Thyroid gland (tissue), 4 donors: Measurements from ENCODE around the gene BTRC. TPM values are rescaled to one million over a fixed set of nuclear protein-coding genes. Genes with fewer than 3 reads are reported as not detected.
A peak's percentile ranks its signal among the peaks of the same experiment; 100 is the strongest.

Experiments used
- DNase-seq, 2 donors: peaks; one replicate each; pipeline ENCODE4 v3.0.0-alpha.2; 2019
- H3K27ac ChIP-seq, 3 donors: fragments of 200-600 bp; sonication (generic); 1 replicate in 2 of 3; 2 replicates in 1 of 3; pipeline ENCODE4 v1.5.1; 2016 to 2019; ENCODE audit warnings: mild to moderate bottlenecking in 1 of 3, moderate library complexity in 1 of 3
- H3K27me3 ChIP-seq: fragments of 200-600 bp; sonication (generic); one replicate; pipeline ENCODE4 v1.5.1; 2019
- H3K36me3 ChIP-seq, 2 donors: fragments of 200-600 bp; sonication (generic); one replicate each; pipeline ENCODE4 v1.5.1; 2016 to 2019
- H3K4me1 ChIP-seq, 2 donors: fragments of 200-600 bp; sonication (generic); one replicate each; pipeline ENCODE4 v1.5.1; 2017 to 2019
- H3K4me3 ChIP-seq, 3 donors: fragments of 200-600 bp; sonication (generic); replicated peaks in 1 of 3; 1 replicate in 2 of 3; 2 replicates in 1 of 3; pipeline ENCODE4 v1.5.1; 2016; ENCODE audit warnings: mild to moderate bottlenecking in 1 of 3
- H3K9me3 ChIP-seq: fragments of 200-600 bp; sonication (generic); one replicate; pipeline ENCODE4 v1.5.1; 2017
- POLR2A ChIP-seq, 2 donors: fragments of 450-650 bp; IDR thresholded peaks; one replicate each; pipeline ENCODE4 v1.6.1; 2017; ENCODE audit warnings: antibody characterized with exemption in 2 of 2, mild to moderate bottlenecking in 2 of 2, moderate library complexity in 1 of 2
- WGBS, 2 donors: methylation state at CpG; one replicate each; pipeline ENCODE4 v1.1.5; 2017; 5-methylcytosine and 5-hydroxymethylcytosine counted together
- intact Hi-C: fragments of 100-400 bp; cut with DNase I; formaldehyde crosslinking; loops from one replicate; pipeline ENCODE4 v1.15.1; 2023
- total RNA-seq, 4 donors: library from RNA; depleted of rRNA; stranded (reverse); fragments of >200 nt; gene quantifications; one replicate each; pipeline ENCODE4 v1.2.3, GENCODE V29; 2016
- TF ChIP-seq, protein P1 (sequence below), 6 experiments: fragments of 200-600 bp in 3 of 6; fragments of 450-650 bp in 3 of 6; sonication (generic) in 3 of 6; IDR thresholded peaks; one replicate each; pipeline ENCODE4 v1.5.1; 2016 to 2019; ENCODE audit warnings: antibody characterized with exemption in 6 of 6, mild to moderate bottlenecking in 2 of 6, inconsistent platforms in 1 of 6, moderate library complexity in 1 of 6

The BTRC gene
- total RNA-seq, 4 donors from 2014 or later = 14.5 to 70.4 (median 22.7) TPM

DNA sequence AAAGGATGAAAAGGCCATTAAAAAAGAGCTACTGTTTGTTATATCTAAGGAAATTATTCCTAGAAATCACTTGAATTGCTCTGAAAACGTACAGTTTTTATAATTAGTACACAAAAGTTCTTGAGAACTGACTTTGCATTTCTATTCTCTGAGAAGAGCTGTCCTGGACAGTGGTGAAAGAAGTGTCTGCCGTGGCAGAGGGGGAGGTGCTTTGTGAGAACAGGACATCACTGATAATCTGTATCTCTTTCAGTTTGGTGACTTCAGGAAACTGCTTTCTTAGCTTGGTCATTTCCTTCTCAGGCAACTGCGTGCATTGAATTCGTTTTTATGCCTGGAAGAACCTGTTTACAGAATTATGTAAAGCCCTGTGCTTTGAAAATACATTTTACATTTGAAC is 182.0 kb downstream of the BTRC start:
- no peaks in the 10 kb centered on the region for H3K4me1 ChIP-seq
- no peak overlapping the region for H3K4me3 ChIP-seq
- no peak for DNase-seq
- TF ChIP-seq, protein P1, sequence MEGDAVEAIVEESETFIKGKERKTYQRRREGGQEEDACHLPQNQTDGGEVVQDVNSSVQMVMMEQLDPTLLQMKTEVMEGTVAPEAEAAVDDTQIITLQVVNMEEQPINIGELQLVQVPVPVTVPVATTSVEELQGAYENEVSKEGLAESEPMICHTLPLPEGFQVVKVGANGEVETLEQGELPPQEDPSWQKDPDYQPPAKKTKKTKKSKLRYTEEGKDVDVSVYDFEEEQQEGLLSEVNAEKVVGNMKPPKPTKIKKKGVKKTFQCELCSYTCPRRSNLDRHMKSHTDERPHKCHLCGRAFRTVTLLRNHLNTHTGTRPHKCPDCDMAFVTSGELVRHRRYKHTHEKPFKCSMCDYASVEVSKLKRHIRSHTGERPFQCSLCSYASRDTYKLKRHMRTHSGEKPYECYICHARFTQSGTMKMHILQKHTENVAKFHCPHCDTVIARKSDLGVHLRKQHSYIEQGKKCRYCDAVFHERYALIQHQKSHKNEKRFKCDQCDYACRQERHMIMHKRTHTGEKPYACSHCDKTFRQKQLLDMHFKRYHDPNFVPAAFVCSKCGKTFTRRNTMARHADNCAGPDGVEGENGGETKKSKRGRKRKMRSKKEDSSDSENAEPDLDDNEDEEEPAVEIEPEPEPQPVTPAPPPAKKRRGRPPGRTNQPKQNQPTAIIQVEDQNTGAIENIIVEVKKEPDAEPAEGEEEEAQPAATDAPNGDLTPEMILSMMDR (IDR thresholded peaks at IDR 0.05) = no peak
- no peak for TF ChIP-seq POLR2A (IDR thresholded peaks at IDR 0.05)
- no peaks in the 10 kb centered on the region for H3K9me3 ChIP-seq
- intact Hi-C loops = no loop called here
- no peaks in the 10 kb centered on the region for H3K27me3 ChIP-seq
- peaks cover 11 to 14% of the 10 kb centered on the region in 2 donors for H3K36me3 ChIP-seq
- WGBS, 2 donors = 77 to 82% methylated on average over 4 of the region's 4 CpGs
- H3K27ac ChIP-seq = no peak overlapping the region

DNA sequence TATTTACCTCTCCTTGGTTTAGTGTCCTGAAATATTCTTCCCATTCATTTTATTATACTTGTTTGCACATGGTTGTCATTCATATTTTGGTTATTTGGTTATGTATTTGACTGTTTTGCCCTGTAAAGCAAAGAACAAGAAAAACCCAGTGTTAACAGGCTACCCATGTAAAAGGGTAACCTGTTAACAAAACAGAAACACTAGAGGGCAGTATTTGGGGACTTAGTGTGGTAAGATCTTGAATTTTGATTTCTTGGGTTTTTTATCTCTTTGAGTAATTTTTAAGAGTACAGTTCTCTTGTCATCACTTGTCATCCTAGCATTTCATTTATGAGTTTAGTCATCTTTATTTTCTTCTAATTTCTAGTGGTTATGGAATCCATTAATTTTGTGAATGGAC is 182.8 kb downstream of the BTRC start:
- no peaks in the 10 kb centered on the region for H3K27me3 ChIP-seq
- no peaks in the 10 kb centered on the region for H3K4me1 ChIP-seq
- H3K27ac ChIP-seq = no peak overlapping the region
- intact Hi-C loops = no loop called here
- DNase-seq = no peak
- TF ChIP-seq POLR2A (IDR thresholded peaks at IDR 0.05) = no peak
- TF ChIP-seq, protein P1 (IDR thresholded peaks at IDR 0.05) = peak in 2 of 6 experiments; percentile 10 to 41
- no peaks in the 10 kb centered on the region for H3K9me3 ChIP-seq
- no peak overlapping the region for H3K4me3 ChIP-seq
- H3K36me3 ChIP-seq = peaks cover 11 to 14% of the 10 kb centered on the region in 2 donors

DNA sequence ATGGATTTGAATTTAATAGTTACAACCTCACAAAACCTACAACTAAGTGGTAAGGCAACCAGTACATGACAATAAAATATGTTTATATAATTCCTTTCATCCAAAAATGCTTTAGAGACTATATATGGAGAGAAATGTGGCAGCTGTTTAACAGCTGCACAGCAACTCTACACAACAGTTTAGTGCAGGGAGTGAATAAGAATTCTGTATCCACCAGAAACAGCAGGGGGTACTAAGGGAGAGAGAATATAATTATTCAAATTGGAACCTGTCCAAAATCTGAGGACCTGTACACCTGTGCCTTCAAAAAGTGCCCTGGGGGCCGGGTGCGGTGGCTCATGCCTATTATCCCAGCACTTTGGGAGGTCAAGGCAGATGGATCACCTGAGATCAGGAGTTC is 184.5 kb downstream of the BTRC start:
- H3K27me3 ChIP-seq = no peaks in the 10 kb centered on the region
- H3K36me3 ChIP-seq = peaks cover under 1 to 12% of the 10 kb centered on the region in 2 donors
- no peak overlapping the region for H3K27ac ChIP-seq
- intact Hi-C loops = no loop called here
- TF ChIP-seq, protein P1 (IDR thresholded peaks at IDR 0.05) = no peak
- no peak for TF ChIP-seq POLR2A (IDR thresholded peaks at IDR 0.05)
- no peak for DNase-seq
- no peaks in the 10 kb centered on the region for H3K9me3 ChIP-seq
- WGBS, 2 donors = 100% methylated on average over 2 of the region's 2 CpGs
- no peak overlapping the region for H3K4me3 ChIP-seq
- H3K4me1 ChIP-seq = no peaks in the 10 kb centered on the region

DNA sequence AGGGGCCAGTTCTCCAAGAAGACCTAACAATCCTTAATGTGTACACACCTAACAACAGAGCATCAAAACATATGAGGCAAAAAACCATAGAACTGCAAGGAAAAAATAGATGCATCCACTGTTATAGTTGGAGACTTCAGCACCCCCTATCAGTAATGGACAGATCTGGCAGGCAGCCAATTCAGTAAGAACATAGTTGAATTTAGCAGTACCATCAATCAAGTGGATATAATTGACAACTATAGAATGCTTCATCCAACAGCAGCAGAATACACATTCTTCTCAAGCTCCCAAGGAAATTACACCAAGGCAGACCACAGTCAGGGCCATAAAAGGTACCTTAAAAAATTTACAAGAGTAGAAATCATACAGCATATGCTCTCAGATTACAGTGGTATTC is 191.9 kb downstream of the BTRC start:
- no peak overlapping the region for H3K27ac ChIP-seq
- H3K4me1 ChIP-seq = no peaks in the 10 kb centered on the region
- DNase-seq = no peak
- intact Hi-C loops = no loop called here
- H3K27me3 ChIP-seq = no peaks in the 10 kb centered on the region
- TF ChIP-seq POLR2A (IDR thresholded peaks at IDR 0.05) = no peak
- TF ChIP-seq, protein P1 (IDR thresholded peaks at IDR 0.05) = no peak
- no peaks in the 10 kb centered on the region for H3K36me3 ChIP-seq
- no peak overlapping the region for H3K4me3 ChIP-seq
- no peaks in the 10 kb centered on the region for H3K9me3 ChIP-seq

DNA sequence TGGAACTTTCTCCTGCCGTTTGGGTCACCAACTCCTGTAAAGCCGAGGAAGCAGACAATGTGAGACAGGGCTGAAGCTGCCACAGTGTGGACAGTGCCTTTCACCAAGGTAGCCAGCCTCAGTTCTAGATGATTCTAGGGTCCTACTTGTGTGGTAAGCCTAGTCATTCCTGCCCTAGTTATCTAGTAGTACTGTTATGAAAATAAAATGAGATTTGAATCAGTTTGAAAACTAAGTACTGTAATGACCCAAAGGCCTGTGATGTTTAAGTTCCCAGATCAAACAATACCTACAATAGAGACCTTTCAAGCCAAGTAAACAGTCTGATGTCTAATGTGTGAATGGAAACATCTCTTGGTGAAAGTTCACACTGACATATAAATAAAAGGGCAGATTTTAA is 197.0 kb downstream of the BTRC start:
- no peaks in the 10 kb centered on the region for H3K27me3 ChIP-seq
- no peak for TF ChIP-seq POLR2A (IDR thresholded peaks at IDR 0.05)
- TF ChIP-seq, protein P1 (IDR thresholded peaks at IDR 0.05) = no peak
- no peak overlapping the region for H3K27ac ChIP-seq
- H3K36me3 ChIP-seq = peaks cover 4 to 13% of the 10 kb centered on the region in 2 donors
- H3K9me3 ChIP-seq = no peaks in the 10 kb centered on the region
- WGBS, 2 donors = 91 to 95% methylated on average over 2 of the region's 2 CpGs
- no peaks in the 10 kb centered on the region for H3K4me1 ChIP-seq
- H3K4me3 ChIP-seq = no peak overlapping the region
- DNase-seq = no peak
- intact Hi-C loops = no loop called here
